ENCODE measurements around the gene DOK3.

DNA sequence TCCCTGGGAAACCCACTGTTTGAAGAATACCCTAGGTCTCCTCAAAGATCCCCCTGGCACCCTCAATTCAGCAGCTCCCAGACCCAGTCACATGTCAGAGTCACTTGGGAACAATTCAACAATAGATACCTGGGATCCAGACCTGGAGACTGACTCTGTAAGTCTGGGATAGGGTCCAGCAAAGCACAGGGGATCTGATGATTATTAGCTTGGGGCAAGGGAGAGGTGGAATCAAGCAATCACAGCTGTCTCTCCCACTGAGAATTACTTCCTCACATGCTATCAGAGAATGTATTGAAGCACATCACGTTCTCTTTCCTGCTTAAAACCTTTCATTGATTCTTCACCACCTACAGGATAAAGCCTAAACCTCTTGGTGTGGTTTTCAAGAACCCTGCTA is 38.9 kb upstream of the DOK3 start:
- TF ChIP-seq, protein P1, sequence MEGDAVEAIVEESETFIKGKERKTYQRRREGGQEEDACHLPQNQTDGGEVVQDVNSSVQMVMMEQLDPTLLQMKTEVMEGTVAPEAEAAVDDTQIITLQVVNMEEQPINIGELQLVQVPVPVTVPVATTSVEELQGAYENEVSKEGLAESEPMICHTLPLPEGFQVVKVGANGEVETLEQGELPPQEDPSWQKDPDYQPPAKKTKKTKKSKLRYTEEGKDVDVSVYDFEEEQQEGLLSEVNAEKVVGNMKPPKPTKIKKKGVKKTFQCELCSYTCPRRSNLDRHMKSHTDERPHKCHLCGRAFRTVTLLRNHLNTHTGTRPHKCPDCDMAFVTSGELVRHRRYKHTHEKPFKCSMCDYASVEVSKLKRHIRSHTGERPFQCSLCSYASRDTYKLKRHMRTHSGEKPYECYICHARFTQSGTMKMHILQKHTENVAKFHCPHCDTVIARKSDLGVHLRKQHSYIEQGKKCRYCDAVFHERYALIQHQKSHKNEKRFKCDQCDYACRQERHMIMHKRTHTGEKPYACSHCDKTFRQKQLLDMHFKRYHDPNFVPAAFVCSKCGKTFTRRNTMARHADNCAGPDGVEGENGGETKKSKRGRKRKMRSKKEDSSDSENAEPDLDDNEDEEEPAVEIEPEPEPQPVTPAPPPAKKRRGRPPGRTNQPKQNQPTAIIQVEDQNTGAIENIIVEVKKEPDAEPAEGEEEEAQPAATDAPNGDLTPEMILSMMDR (conservative IDR thresholded peaks at IDR 0.05; ENCODE audit: low read depth in 2 of 2) = no peak
- TF ChIP-seq EZH2 (IDR thresholded peaks at IDR 0.05; ENCODE audit: low read depth, unreplicated experiment) (no peak), EZH2phosphoT487 (IDR thresholded peaks at IDR 0.05; ENCODE audit: unreplicated experiment) (no peak), POLR2AphosphoS5 (IDR thresholded peaks at IDR 0.05; ENCODE audit: low read depth) (no peak), ZNF331 (CRISPR knock-in tag; IDR thresholded peaks at IDR 0.05; ENCODE audit: low read depth) (no peak), JUNB (IDR thresholded peaks at IDR 0.05; ENCODE audit: unreplicated experiment) (no peak), NANOG (IDR thresholded peaks at IDR 0.05; ENCODE audit: borderline replicate concordance) (no peak), CREB1 (CRISPR knock-in tag; IDR thresholded peaks at IDR 0.05; ENCODE audit: low read depth) (no peak), STAT1 (IDR thresholded peaks at IDR 0.05; ENCODE audit: unreplicated experiment) (no peak), ZNF114 (CRISPR knock-in tag; IDR thresholded peaks at IDR 0.05) (no peak)
- TF ChIP-seq, protein P2, sequence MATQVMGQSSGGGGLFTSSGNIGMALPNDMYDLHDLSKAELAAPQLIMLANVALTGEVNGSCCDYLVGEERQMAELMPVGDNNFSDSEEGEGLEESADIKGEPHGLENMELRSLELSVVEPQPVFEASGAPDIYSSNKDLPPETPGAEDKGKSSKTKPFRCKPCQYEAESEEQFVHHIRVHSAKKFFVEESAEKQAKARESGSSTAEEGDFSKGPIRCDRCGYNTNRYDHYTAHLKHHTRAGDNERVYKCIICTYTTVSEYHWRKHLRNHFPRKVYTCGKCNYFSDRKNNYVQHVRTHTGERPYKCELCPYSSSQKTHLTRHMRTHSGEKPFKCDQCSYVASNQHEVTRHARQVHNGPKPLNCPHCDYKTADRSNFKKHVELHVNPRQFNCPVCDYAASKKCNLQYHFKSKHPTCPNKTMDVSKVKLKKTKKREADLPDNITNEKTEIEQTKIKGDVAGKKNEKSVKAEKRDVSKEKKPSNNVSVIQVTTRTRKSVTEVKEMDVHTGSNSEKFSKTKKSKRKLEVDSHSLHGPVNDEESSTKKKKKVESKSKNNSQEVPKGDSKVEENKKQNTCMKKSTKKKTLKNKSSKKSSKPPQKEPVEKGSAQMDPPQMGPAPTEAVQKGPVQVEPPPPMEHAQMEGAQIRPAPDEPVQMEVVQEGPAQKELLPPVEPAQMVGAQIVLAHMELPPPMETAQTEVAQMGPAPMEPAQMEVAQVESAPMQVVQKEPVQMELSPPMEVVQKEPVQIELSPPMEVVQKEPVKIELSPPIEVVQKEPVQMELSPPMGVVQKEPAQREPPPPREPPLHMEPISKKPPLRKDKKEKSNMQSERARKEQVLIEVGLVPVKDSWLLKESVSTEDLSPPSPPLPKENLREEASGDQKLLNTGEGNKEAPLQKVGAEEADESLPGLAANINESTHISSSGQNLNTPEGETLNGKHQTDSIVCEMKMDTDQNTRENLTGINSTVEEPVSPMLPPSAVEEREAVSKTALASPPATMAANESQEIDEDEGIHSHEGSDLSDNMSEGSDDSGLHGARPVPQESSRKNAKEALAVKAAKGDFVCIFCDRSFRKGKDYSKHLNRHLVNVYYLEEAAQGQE (IDR thresholded peaks at IDR 0.05; ENCODE audit: unreplicated experiment) = no peak
- TF ChIP-seq, protein P3, sequence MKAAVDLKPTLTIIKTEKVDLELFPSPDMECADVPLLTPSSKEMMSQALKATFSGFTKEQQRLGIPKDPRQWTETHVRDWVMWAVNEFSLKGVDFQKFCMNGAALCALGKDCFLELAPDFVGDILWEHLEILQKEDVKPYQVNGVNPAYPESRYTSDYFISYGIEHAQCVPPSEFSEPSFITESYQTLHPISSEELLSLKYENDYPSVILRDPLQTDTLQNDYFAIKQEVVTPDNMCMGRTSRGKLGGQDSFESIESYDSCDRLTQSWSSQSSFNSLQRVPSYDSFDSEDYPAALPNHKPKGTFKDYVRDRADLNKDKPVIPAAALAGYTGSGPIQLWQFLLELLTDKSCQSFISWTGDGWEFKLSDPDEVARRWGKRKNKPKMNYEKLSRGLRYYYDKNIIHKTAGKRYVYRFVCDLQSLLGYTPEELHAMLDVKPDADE (IDR thresholded peaks at IDR 0.05) = no peak
- TF ChIP-seq, protein P4, sequence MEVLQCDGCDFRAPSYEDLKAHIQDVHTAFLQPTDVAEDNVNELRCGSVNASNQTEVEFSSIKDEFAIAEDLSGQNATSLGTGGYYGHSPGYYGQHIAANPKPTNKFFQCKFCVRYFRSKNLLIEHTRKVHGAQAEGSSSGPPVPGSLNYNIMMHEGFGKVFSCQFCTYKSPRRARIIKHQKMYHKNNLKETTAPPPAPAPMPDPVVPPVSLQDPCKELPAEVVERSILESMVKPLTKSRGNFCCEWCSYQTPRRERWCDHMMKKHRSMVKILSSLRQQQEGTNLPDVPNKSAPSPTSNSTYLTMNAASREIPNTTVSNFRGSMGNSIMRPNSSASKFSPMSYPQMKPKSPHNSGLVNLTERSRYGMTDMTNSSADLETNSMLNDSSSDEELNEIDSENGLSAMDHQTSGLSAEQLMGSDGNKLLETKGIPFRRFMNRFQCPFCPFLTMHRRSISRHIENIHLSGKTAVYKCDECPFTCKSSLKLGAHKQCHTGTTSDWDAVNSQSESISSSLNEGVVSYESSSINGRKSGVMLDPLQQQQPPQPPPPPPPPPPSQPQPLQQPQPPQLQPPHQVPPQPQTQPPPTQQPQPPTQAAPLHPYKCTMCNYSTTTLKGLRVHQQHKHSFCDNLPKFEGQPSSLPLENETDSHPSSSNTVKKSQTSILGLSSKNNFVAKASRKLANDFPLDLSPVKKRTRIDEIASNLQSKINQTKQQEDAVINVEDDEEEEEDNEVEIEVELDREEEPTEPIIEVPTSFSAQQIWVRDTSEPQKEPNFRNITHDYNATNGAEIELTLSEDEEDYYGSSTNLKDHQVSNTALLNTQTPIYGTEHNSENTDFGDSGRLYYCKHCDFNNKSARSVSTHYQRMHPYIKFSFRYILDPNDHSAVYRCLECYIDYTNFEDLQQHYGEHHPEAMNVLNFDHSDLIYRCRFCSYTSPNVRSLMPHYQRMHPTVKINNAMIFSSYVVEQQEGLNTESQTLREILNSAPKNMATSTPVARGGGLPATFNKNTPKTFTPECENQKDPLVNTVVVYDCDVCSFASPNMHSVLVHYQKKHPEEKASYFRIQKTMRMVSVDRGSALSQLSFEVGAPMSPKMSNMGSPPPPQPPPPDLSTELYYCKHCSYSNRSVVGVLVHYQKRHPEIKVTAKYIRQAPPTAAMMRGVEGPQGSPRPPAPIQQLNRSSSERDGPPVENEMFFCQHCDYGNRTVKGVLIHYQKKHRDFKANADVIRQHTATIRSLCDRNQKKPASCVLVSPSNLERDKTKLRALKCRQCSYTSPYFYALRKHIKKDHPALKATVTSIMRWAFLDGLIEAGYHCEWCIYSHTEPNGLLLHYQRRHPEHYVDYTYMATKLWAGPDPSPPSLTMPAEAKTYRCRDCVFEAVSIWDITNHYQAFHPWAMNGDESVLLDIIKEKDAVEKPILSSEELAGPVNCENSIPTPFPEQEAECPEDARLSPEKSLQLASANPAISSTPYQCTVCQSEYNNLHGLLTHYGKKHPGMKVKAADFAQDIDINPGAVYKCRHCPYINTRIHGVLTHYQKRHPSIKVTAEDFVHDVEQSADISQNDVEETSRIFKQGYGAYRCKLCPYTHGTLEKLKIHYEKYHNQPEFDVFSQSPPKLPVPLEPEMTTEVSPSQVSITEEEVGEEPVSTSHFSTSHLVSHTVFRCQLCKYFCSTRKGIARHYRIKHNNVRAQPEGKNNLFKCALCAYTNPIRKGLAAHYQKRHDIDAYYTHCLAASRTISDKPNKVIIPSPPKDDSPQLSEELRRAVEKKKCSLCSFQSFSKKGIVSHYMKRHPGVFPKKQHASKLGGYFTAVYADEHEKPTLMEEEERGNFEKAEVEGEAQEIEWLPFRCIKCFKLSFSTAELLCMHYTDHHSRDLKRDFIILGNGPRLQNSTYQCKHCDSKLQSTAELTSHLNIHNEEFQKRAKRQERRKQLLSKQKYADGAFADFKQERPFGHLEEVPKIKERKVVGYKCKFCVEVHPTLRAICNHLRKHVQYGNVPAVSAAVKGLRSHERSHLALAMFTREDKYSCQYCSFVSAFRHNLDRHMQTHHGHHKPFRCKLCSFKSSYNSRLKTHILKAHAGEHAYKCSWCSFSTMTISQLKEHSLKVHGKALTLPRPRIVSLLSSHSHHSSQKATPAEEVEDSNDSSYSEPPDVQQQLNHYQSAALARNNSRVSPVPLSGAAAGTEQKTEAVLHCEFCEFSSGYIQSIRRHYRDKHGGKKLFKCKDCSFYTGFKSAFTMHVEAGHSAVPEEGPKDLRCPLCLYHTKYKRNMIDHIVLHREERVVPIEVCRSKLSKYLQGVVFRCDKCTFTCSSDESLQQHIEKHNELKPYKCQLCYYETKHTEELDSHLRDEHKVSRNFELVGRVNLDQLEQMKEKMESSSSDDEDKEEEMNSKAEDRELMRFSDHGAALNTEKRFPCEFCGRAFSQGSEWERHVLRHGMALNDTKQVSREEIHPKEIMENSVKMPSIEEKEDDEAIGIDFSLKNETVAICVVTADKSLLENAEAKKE (CRISPR knock-in tag; IDR thresholded peaks at IDR 0.05) = no peak
